BE2C (cell line): ENCODE results near the gene DNAJC17.

Source experiments
- DNase-seq: peaks from one replicate; pipeline ENCODE4 v3.0.0-alpha.2; 2020
- H3K27me3 ChIP-seq: fragments of 250-450 bp; sonication (Bioruptor Pico); 2 replicates; pipeline ENCODE4 v1.5.1; 2020; ENCODE audit warnings: mild to moderate bottlenecking
- H3K36me3 ChIP-seq: fragments of 250-450 bp; sonication (Bioruptor Pico); 2 replicates; pipeline ENCODE4 v1.5.1; 2020; ENCODE audit warnings: mild to moderate bottlenecking
- H3K4me1 ChIP-seq: fragments of 250-450 bp; sonication (Bioruptor Pico); 2 replicates; pipeline ENCODE4 v1.5.1; 2020
- H3K4me3 ChIP-seq: 2 replicates; pipeline ENCODE4 v1.5.1; 2011; ENCODE audit warnings: low read depth, low read length
- H3K9me3 ChIP-seq: fragments of 250-450 bp; sonication (Bioruptor Pico); 2 replicates; pipeline ENCODE4 v1.5.1; 2020
- TF ChIP-seq, protein P1 (sequence below): IDR thresholded peaks from 2 replicates; pipeline ENCODE4 v1.5.1; 2012; ENCODE audit warnings: mild to moderate bottlenecking, low read depth, low read length

The DNAJC17 gene

DNA sequence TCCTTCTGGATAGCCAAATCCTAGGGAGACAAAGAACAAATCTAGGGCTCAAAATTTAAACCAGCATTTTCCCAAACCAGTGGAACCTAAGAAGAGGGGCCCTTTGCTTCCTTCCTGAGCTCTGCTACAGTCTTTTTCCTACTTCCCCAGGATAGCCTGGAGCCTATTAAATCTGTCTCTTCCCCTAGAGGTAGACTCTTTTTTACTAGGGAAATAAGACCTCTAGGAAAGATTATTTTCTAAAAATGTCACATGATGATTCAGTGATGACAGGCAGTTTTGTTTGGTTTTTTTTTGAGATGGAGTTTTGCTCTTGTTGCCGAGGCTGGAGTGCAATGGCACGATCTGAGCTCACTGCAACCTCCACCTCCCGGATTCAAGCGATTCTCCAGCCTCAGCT is 70.7 kb downstream of the DNAJC17 start:
- Histone ChIP-seq H3K9me3 (no peaks in the 10 kb centered on the region), H3K4me3 (no peak overlapping the region), H3K36me3 (peaks cover 80% of the 10 kb centered on the region), H3K27me3 (no peaks in the 10 kb centered on the region), H3K4me1 (no peaks in the 10 kb centered on the region)
- TF ChIP-seq, protein P1, sequence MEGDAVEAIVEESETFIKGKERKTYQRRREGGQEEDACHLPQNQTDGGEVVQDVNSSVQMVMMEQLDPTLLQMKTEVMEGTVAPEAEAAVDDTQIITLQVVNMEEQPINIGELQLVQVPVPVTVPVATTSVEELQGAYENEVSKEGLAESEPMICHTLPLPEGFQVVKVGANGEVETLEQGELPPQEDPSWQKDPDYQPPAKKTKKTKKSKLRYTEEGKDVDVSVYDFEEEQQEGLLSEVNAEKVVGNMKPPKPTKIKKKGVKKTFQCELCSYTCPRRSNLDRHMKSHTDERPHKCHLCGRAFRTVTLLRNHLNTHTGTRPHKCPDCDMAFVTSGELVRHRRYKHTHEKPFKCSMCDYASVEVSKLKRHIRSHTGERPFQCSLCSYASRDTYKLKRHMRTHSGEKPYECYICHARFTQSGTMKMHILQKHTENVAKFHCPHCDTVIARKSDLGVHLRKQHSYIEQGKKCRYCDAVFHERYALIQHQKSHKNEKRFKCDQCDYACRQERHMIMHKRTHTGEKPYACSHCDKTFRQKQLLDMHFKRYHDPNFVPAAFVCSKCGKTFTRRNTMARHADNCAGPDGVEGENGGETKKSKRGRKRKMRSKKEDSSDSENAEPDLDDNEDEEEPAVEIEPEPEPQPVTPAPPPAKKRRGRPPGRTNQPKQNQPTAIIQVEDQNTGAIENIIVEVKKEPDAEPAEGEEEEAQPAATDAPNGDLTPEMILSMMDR = no peak
- no peak for DNase-seq

DNA sequence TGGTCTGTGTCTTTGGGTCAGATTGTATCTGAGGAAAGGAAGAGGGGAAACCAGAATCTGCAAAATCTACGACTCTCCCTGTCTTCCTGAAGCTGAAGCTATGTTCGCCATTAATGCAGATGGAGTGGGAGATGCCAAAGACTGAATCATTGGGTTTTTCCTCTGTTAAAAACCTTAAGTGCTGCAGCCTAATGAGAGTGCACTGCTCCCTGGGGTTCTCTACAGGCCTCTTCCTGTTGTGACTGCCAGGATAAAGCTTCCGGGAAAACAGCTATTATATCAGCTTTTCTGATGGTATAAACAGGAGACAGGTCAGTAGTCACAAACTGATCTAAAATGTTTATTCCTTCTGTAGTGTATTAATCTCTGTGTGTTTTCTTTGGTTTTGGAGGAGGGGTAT is 76.2 kb downstream of the DNAJC17 start:
- Histone ChIP-seq H3K9me3 (no peaks in the 10 kb centered on the region), H3K4me3 (no peak overlapping the region), H3K27me3 (no peaks in the 10 kb centered on the region), H3K4me1 (no peaks in the 10 kb centered on the region), H3K36me3 (peaks cover 59% of the 10 kb centered on the region)
- TF ChIP-seq, protein P1 = no peak
- DNase-seq = no peak

DNA sequence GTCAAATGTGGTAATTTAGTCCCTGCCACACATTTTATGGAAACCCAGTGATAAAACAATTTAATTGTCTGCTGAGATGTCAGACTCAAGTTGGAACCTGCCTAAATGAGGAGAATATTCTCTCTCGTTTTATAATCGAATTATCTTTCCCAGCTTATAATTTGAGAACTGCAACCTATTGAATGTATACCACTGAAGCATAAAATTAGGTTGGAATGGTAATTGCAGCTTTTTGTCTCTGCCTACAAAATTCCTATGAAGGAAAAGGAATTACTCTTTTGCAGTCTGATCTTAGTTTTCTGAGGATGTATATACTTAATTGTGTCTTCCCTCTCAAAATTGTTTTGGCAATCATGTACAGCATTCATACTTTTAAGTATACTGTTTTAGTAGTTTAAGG is 83.4 kb downstream of the DNAJC17 start:
- Histone ChIP-seq H3K4me1 (no peaks in the 10 kb centered on the region), H3K36me3 (peaks cover 13% of the 10 kb centered on the region)
- TF ChIP-seq, protein P1 = no peak

DNA sequence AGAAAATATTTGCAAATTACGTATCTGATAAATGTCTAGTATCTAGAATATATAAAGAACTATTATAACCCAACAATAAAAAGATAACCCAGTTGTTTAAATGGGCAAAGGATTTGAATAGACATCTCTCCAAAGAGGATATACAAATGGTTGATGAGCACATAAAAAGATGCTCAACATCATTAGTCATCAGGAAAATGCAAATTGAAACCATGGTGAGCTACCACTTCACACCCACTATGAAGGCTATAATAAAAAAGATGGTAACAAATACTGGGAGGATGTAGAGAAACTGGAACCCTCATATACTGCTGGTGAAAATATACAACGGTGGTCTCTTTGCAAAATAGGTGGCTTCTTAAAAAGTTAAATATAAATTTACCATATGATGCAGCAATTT is 84.3 kb downstream of the DNAJC17 start:
- Histone ChIP-seq H3K9me3 (no peaks in the 10 kb centered on the region), H3K4me3 (no peak overlapping the region), H3K27me3 (no peaks in the 10 kb centered on the region), H3K4me1 (no peaks in the 10 kb centered on the region), H3K36me3 (peaks cover 9% of the 10 kb centered on the region)
- TF ChIP-seq, protein P1 = no peak
- DNase-seq = no peak

More for the DNA sequence above, 83.4 kb downstream of the DNAJC17 start:
- Histone ChIP-seq H3K9me3 (no peaks in the 10 kb centered on the region), H3K4me3 (no peak overlapping the region), H3K27me3 (no peaks in the 10 kb centered on the region)
- no peak for DNase-seq

DNA sequence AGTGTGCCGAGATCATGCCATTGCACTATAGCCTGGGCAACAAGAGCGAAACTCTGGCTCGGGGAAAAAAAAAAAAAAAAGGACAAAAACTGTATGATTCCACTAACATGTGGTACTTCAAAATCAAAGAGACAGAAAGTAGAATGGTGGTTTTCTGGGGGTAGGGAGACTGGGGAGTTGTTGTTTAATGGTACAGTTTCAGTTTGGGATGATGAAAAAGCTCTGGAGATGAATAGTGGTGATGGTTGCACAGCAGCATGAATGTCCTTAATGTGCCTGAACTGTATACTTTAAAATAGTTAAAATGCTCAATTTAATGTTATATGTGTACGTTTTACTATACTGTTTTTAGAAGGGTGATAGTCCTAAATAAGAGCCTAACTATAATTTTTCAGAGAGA is 84.9 kb downstream of the DNAJC17 start:
- H3K4me3 ChIP-seq = no peak overlapping the region
- TF ChIP-seq, protein P1 = no peak
- H3K4me1 ChIP-seq = no peaks in the 10 kb centered on the region
- H3K27me3 ChIP-seq = no peaks in the 10 kb centered on the region
- no peak for DNase-seq
- H3K9me3 ChIP-seq = no peaks in the 10 kb centered on the region
- H3K36me3 ChIP-seq = peaks cover 10% of the 10 kb centered on the region

DNA sequence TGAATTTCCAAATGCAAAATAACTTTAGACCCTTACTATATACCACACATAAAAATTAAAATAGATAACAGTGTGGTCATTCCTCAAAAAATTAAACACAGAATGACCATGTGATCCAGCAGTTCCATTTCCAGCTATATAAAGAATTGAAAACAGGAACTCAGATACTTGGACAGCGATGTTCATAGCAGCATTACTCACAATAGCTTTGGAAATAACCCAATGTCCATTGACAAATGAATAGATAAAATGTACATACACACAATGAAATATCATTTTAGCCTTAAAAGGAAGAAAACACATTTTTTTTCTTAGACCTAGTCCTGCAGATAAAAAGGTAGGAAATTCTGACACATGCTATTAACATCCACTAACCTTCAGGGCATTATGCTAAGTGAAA is 85.6 kb downstream of the DNAJC17 start:
- Histone ChIP-seq H3K4me3 (no peak overlapping the region), H3K36me3 (peaks cover 10% of the 10 kb centered on the region), H3K27me3 (no peaks in the 10 kb centered on the region), H3K4me1 (no peaks in the 10 kb centered on the region), H3K9me3 (no peaks in the 10 kb centered on the region)
- DNase-seq = no peak
- TF ChIP-seq, protein P1 = no peak
